ENCODE data around the gene PCLAF.
"Not testable (repeated sequence)": the region's sequence is repeated elsewhere in the genome, so short reads cannot be mapped to it uniquely, and the experiment has no call there.

The PCLAF gene

GRCh38 chr15:64381000-64381751 is at the start of gene PCLAF:
Gene PCLAF (minus strand): TSS chr15:64381441. CDS start chr15:64381371, 70 bp downstream.
- DNase-seq, result peak; percentile 89

- no peak for DNase-seq
These were observed 48.9 kb upstream of the PCLAF start for GRCh38 chr15:64430000-64430735.

GRCh38 chr15:64429448-64429847 is 48.2 kb upstream of the PCLAF start:
- no peak for DNase-seq

GRCh38 chr15:64426845-64427465 is 45.7 kb upstream of the PCLAF start:
- no peak for DNase-seq

GRCh38 chr15:64425221-64425620 is 44.0 kb upstream of the PCLAF start:
- no peak for DNase-seq

GRCh38 chr15:64423970-64424369 is 42.7 kb upstream of the PCLAF start:
- DNase-seq, result no peak

GRCh38 chr15:64422697-64423096 is 41.5 kb upstream of the PCLAF start:
- no peak for DNase-seq

- no peak for DNase-seq
These were observed 31.0 kb upstream of the PCLAF start for GRCh38 chr15:64412216-64412615.

- no peak for DNase-seq
These were observed 19.3 kb upstream of the PCLAF start for GRCh38 chr15:64400583-64400982.

GRCh38 chr15:64398575-64398974 is 17.3 kb upstream of the PCLAF start:
- no peak for DNase-seq

- DNase-seq, result no peak
These were observed 15.5 kb upstream of the PCLAF start for GRCh38 chr15:64396789-64397188.

GRCh38 chr15:64392471-64392870 is 11.2 kb upstream of the PCLAF start:
- DNase-seq, result not testable (repeated sequence)

- no peak for DNase-seq
These were observed 7.8 kb upstream of the PCLAF start for GRCh38 chr15:64389036-64389435.

- peak; percentile 93 for DNase-seq
These were observed 6.4 kb upstream of the PCLAF start, which contains the start of gene TRIP4 for GRCh38 chr15:64387562-64388168. Gene TRIP4 (plus strand): TSS chr15:64387836. CDS start chr15:64387864, 28 bp downstream.

- no peak for DNase-seq
These were observed 5.0 kb upstream of the PCLAF start for GRCh38 chr15:64386291-64386690.

- DNase-seq, result no peak
These were observed 2.5 kb upstream of the PCLAF start for GRCh38 chr15:64383760-64384159.

- DNase-seq, result not testable (repeated sequence)
These were observed 941 bp downstream of the PCLAF start for GRCh38 chr15:64380130-64380870.

GRCh38 chr15:64379216-64379960 is 1.9 kb downstream of the PCLAF start:
- DNase-seq, result no peak

- DNase-seq, result no peak
These were observed 7.9 kb downstream of the PCLAF start for GRCh38 chr15:64373360-64373759.

GRCh38 chr15:64371383-64371782 is 9.9 kb downstream of the PCLAF start:
- DNase-seq, result not testable (repeated sequence)

GRCh38 chr15:64369078-64369607 is 12.1 kb downstream of the PCLAF start:
- DNase-seq, result no peak

All from stimulated activated CD4-positive, alpha-beta T cell treated with anti-CD3 and anti-CD28 coated beads, Interleukin-12 subunit alpha, Interleukin-12 subunit beta, amount 100 ng/mL, for 4 hours (primary cell).